ENCODE results near the gene GART.

GRCh38 chr21:33470701-33471100, 71.2 kb downstream of the GART start:
- TF ChIP-seq CTCF (IDR thresholded peaks at IDR 0.05; ENCODE audit: extremely low read depth in 1 of 2, insufficient read depth in 1 of 2, low read depth in 1 of 2, low read length in 2 of 2), result no peak
- TF ChIP-seq EZH2 (IDR thresholded peaks at IDR 0.05; ENCODE audit: borderline replicate concordance, low read depth, low read length, severe bottlenecking), result no peak
- no peak for TF ChIP-seq POLR2A (IDR thresholded peaks at IDR 0.05; ENCODE audit: low read depth, low read length)
- no peak for TF ChIP-seq MYC (IDR thresholded peaks at IDR 0.05; ENCODE audit: low read depth, low read length)
- TF ChIP-seq POLR2AphosphoS5 (IDR thresholded peaks at IDR 0.05; ENCODE audit: insufficient read depth, low read depth, low read length), result no peak
- TF ChIP-seq MAX (IDR thresholded peaks at IDR 0.05; ENCODE audit: insufficient read depth, insufficient read length), result no peak

Data from endothelial cell of umbilical vein (primary cell).